ENCODE data around the gene DGCR2.

DNA sequence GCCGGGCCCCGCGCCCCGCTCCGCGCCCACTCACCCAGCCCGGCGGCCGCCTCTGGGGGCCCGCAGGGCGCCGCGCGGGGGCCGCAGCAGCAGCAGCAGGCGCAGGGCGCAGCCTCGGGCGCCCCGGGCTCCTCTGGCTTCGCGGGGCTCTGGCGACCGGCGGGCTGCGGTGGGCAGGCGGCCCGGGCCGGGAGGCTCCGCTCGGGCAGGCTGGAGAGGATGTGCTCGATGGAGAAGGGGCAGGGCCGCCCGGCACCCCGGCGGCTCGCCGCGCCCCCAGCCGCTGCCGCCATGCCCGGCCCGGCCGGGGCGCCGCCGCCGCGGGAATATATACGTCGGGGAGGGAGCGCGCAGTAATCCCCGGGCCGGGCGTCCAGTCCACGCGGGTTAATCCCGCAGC, 27.8 kb upstream of the DGCR2 start, which contains the start of gene GSC2:
- TF ChIP-seq CTCF (IDR thresholded peaks at IDR 0.05; ENCODE audit: low read length) (no peak), EZH2 (optimal IDR thresholded peaks at IDR 0.05; ENCODE audit: low read depth, low read length) (no peak)
